ENCODE data around the gene FCHO2.

Gene FCHO2

GRCh38 chr5:73136055-73136562, 180.3 kb downstream of the FCHO2 start:
- DNase-seq (ENCODE audit: low read depth), result no peak

DNA sequence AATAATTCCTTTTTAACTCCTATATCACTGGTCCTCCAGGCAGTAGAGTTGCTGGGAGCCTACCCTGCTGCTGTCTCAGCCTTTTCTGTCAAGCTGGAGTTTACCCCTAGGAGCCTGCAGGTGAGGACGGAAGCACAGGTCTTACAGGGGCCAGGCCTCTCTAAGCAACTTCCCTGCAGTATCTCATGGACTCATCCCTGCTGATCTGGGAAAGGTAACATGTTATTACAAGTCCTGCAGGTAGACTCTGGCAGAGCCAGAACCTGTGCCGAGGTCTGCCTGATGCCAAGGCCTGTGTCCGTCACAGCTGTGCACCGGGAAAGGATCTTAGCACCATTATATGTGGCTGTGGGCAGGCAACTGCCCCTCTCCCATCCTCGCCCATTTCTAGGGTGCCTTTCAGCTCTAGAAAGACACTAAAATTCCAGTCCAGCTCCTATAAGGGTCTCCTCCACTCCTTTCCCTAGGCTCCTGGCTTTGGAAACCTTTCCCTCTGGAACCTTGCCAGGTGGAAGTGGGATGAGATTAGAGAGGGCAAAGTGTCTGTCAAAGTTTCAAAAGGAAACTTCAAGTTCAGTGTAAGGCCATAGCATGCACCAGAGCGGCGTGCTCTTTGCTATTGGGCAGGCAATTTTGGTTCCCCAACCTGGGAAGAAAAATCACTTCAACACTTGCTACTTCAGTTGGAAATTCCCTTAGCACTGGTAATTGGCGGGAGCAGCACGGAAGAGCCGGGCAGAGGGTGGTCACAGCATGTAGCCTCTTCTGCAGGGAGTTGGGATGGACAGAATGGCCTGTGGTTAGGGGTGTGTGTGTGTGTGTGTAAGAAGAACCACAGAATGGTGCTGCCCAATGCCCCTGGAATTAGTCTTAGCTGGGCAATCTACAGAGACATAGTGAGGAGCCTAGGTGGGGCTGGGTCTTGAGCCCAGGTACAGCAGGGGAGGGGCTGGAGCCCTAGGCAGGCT, 182.0 kb downstream of the FCHO2 start:
- no peak for DNase-seq (ENCODE audit: low read depth)

GRCh38 chr5:73139485-73139884, 183.6 kb downstream of the FCHO2 start:
- no peak for DNase-seq (ENCODE audit: low read depth)

Data from ELR (cell line).